PC-3 (cell line): ENCODE data around the gene AUP1.

Experiments used
- EZH2 ChIP-seq: fragments of 300-600 bp; sonication (generic); IDR thresholded peaks from one replicate; pipeline ENCODE4 v1.6.1; 2017; ENCODE audit warnings: antibody characterized with exemption, mild to moderate bottlenecking, low read length; ENCODE audit not compliant: unreplicated experiment
- EZH2phosphoT487 ChIP-seq: fragments of 300-600 bp; sonication (generic); IDR thresholded peaks from 2 replicates; pipeline ENCODE4 v1.6.1; 2018; ENCODE audit warnings: mild to moderate bottlenecking, antibody characterized with exemption, low read length, borderline replicate concordance
- TF ChIP-seq, protein P1 (sequence below): fragments of 300-600 bp; sonication (generic); conservative IDR thresholded peaks from 2 replicates; pipeline ENCODE4 v1.5.1; 2017; ENCODE audit warnings: antibody characterized with exemption, low read depth, mild to moderate bottlenecking, low read length

DNA sequence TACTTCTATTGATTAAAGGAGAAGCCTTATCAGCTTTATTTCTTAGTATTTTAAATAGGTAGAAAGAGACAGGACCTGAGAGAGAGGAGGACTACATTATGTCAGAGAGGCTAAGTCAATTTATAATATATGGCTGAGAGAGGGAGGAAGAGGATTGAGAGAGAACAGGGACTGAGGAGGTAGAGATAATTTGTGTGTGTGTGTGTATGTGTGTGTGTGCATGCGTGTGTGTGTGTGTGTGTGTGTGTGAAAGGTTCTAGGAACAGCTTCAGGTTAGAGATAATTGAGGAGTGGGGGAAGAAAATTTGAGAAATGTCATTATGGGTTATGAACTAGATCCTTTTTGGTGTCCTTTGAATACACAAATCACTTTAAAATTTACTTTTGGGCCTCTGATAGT is 40.2 kb upstream of the AUP1 start:
- no peak for TF ChIP-seq EZH2
- TF ChIP-seq, protein P1, sequence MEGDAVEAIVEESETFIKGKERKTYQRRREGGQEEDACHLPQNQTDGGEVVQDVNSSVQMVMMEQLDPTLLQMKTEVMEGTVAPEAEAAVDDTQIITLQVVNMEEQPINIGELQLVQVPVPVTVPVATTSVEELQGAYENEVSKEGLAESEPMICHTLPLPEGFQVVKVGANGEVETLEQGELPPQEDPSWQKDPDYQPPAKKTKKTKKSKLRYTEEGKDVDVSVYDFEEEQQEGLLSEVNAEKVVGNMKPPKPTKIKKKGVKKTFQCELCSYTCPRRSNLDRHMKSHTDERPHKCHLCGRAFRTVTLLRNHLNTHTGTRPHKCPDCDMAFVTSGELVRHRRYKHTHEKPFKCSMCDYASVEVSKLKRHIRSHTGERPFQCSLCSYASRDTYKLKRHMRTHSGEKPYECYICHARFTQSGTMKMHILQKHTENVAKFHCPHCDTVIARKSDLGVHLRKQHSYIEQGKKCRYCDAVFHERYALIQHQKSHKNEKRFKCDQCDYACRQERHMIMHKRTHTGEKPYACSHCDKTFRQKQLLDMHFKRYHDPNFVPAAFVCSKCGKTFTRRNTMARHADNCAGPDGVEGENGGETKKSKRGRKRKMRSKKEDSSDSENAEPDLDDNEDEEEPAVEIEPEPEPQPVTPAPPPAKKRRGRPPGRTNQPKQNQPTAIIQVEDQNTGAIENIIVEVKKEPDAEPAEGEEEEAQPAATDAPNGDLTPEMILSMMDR, result no peak
- no peak for TF ChIP-seq EZH2phosphoT487
